SK-N-SH treated with all-trans-retinoic acid at 6 μM for 48 hours (cell line): Measurements from ENCODE around the gene PGP.

ENCODE experiments used
- ATAC-seq: fragments of 200-7000 bp; cut with Tn5 transposase; 3 replicates; pipeline ENCODE4 v1.9.1; 2020; ENCODE audit warnings: mild to moderate bottlenecking, moderate library complexity
- ARNTL ChIP-seq: fragments of 450-650 bp; formaldehyde crosslinking; IDR thresholded peaks from 2 replicates; pipeline ENCODE4 v1.5.0; 2020; ENCODE audit warnings: low read depth, mild to moderate bottlenecking, moderate library complexity, borderline replicate concordance
- BACH2 ChIP-seq: fragments of 250-450 bp; sonication (Bioruptor Pico); IDR thresholded peaks from 2 replicates; pipeline ENCODE4 v1.9.0; 2021; ENCODE audit warnings: mild to moderate bottlenecking, borderline replicate concordance
- CSDC2 ChIP-seq: fragments of 250-450 bp; sonication (Bioruptor Pico); IDR thresholded peaks from 2 replicates; pipeline ENCODE4 v1.5.0; 2020; ENCODE audit warnings: mild to moderate bottlenecking, moderate library complexity
- ESRRG ChIP-seq: fragments of 250-450 bp; sonication (Bioruptor Pico); IDR thresholded peaks from 2 replicates; pipeline ENCODE4 v1.6.1; 2021; ENCODE audit warnings: mild to moderate bottlenecking
- GLIS3 ChIP-seq: fragments of 250-450 bp; sonication (Bioruptor Pico); IDR thresholded peaks from 2 replicates; pipeline ENCODE4 v1.5.0; 2020; ENCODE audit warnings: mild to moderate bottlenecking, moderate library complexity
- ISL1 ChIP-seq: fragments of 250-450 bp; sonication (Bioruptor Pico); IDR thresholded peaks from 2 replicates; pipeline ENCODE4 v2.1.2; 2022; ENCODE audit warnings: mild to moderate bottlenecking, moderate library complexity
- OSR1 ChIP-seq: fragments of 250-450 bp; sonication (Bioruptor Pico); IDR thresholded peaks from 2 replicates; pipeline ENCODE4 v1.8.0; 2022; ENCODE audit warnings: moderate library complexity, mild to moderate bottlenecking, inconsistent platforms
- PPARA ChIP-seq: fragments of 250-450 bp; sonication (Bioruptor Pico); IDR thresholded peaks from 2 replicates; pipeline ENCODE4 v1.5.0; 2020; ENCODE audit warnings: mild to moderate bottlenecking, borderline replicate concordance
- SNAI2 ChIP-seq: fragments of 250-450 bp; sonication (Bioruptor Pico); IDR thresholded peaks from 2 replicates; pipeline ENCODE4 v1.5.0; 2020; ENCODE audit warnings: mild to moderate bottlenecking, moderate library complexity
- TCF4 ChIP-seq: fragments of 250-450 bp; sonication (Bioruptor Pico); IDR thresholded peaks from 2 replicates; pipeline ENCODE4 v1.8.0; 2021; ENCODE audit warnings: mild to moderate bottlenecking, moderate library complexity, borderline replicate concordance
- TOX ChIP-seq: fragments of 250-450 bp; sonication (Bioruptor Pico); IDR thresholded peaks from 2 replicates; pipeline ENCODE4 v1.8.0; 2021; ENCODE audit warnings: mild to moderate bottlenecking, moderate library complexity, borderline replicate concordance
- ZC3H10 ChIP-seq: fragments of 250-450 bp; sonication (Bioruptor Pico); IDR thresholded peaks from 2 replicates; pipeline ENCODE4 v1.5.1; 2021; ENCODE audit warnings: mild to moderate bottlenecking, moderate library complexity
- ZFP3 ChIP-seq: fragments of 250-450 bp; sonication (Bioruptor Pico); IDR thresholded peaks from 2 replicates; pipeline ENCODE4 v1.5.0; 2020; ENCODE audit warnings: mild to moderate bottlenecking, moderate library complexity
- ZFP30 ChIP-seq: fragments of 450-650 bp; formaldehyde crosslinking; IDR thresholded peaks from 2 replicates; pipeline ENCODE4 v1.5.0; 2022; ENCODE audit warnings: mild to moderate bottlenecking, moderate library complexity
- ZNF565 ChIP-seq: fragments of 450-650 bp; formaldehyde crosslinking; conservative IDR thresholded peaks from 2 replicates; pipeline ENCODE4 v1.5.0; 2020; ENCODE audit warnings: low read depth, mild to moderate bottlenecking, moderate library complexity
- ZNF70 ChIP-seq: fragments of 450-650 bp; formaldehyde crosslinking; IDR thresholded peaks from 2 replicates; pipeline ENCODE4 v1.5.0; 2020; ENCODE audit warnings: mild to moderate bottlenecking, moderate library complexity
- ZNF8 ChIP-seq: fragments of 450-650 bp; formaldehyde crosslinking; IDR thresholded peaks from 2 replicates; pipeline ENCODE4 v1.5.0; 2020; ENCODE audit warnings: mild to moderate bottlenecking, moderate library complexity
- TF ChIP-seq, protein P1 (sequence below): fragments of 250-450 bp; sonication (Bioruptor Pico); IDR thresholded peaks from 2 replicates; pipeline ENCODE4 v1.8.0; 2021; ENCODE audit warnings: low read depth, mild to moderate bottlenecking, moderate library complexity, borderline replicate concordance
- TF ChIP-seq, protein P2 (sequence below): fragments of 250-450 bp; sonication (Bioruptor Pico); IDR thresholded peaks from 2 replicates; pipeline ENCODE4 v1.5.0; 2020; ENCODE audit warnings: mild to moderate bottlenecking, moderate library complexity
- TF ChIP-seq, protein P3 (sequence below): fragments of 250-450 bp; sonication (Bioruptor Pico); IDR thresholded peaks from 2 replicates; pipeline ENCODE4 v1.5.1; 2021; ENCODE audit warnings: mild to moderate bottlenecking, moderate library complexity
- TF ChIP-seq, protein P4 (sequence below): fragments of 250-450 bp; sonication (Bioruptor Pico); IDR thresholded peaks from 2 replicates; pipeline ENCODE4 v1.5.1; 2020; ENCODE audit warnings: low read depth, mild to moderate bottlenecking, moderate library complexity
- TF ChIP-seq, protein P5 (sequence below): fragments of 250-450 bp; sonication (Bioruptor Pico); IDR thresholded peaks from 2 replicates; pipeline ENCODE4 v1.8.0; 2020; ENCODE audit warnings: mild to moderate bottlenecking, moderate library complexity, borderline replicate concordance

The PGP gene

DNA sequence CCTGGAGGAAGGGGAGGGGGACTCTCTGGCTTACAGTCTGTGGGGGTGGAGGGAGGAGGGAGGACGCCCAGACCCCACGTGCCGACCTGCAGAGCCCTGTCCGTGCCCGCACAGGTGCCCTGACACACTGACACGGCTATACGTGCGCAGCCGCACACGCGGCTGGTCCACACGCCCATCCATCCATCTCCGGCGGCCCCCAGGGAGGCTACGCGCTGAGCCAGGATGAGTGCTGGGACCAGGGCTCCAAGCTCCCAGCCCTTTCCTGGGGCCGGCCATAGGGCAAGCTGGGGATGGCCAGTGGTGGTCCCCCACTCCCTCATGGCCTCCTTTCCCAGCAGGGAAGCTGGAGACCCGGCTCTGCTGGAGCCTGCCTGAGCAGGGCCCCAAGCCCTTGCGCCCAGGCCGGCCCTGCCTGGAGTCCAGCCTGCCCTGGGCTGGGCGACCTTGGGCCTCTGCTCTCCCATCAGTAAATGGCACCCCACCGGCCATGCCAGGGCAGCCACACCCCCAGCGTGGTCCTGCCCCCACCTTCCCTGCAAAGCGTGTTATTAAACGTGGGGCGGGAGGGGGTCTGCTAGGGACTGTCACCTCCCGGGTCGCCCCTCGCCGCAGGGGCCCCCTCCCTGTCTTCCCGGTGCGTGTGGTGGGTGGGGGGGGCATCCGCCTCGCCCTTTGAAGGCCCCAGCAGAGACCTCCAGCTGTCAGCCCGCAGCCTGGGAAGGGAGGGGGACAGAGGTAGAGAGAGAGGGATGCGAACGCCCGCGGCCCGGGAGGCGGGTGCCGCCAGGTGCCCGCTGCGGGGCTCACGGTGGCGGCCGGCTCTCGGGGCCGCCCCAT, 19.1 kb downstream of the PGP start:
- ATAC-seq = peak; percentile 30
- TF ChIP-seq, protein P1, sequence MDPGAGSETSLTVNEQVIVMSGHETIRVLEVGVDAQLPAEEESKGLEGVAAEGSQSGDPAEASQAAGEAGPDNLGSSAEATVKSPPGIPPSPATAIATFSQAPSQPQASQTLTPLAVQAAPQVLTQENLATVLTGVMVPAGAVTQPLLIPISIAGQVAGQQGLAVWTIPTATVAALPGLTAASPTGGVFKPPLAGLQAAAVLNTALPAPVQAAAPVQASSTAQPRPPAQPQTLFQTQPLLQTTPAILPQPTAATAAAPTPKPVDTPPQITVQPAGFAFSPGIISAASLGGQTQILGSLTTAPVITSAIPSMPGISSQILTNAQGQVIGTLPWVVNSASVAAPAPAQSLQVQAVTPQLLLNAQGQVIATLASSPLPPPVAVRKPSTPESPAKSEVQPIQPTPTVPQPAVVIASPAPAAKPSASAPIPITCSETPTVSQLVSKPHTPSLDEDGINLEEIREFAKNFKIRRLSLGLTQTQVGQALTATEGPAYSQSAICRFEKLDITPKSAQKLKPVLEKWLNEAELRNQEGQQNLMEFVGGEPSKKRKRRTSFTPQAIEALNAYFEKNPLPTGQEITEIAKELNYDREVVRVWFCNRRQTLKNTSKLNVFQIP = no peak
- TF ChIP-seq ZC3H10 (CRISPR knock-in tag) (no peak), GLIS3 (no peak), TOX (CRISPR knock-in tag) (no peak), CSDC2 (no peak), ISL1 (CRISPR knock-in tag) (no peak), BACH2 (CRISPR knock-in tag) (no peak), PPARA (no peak), ZFP3 (CRISPR knock-in tag) (no peak), SNAI2 (CRISPR knock-in tag) (no peak), ARNTL (CRISPR knock-in tag) (no peak), ESRRG (no peak), ZNF70 (CRISPR knock-in tag) (no peak), OSR1 (CRISPR knock-in tag) (no peak), ZFP30 (CRISPR knock-in tag) (no peak), ZNF565 (CRISPR knock-in tag) (no peak), ZNF8 (no peak)
- TF ChIP-seq, protein P2, sequence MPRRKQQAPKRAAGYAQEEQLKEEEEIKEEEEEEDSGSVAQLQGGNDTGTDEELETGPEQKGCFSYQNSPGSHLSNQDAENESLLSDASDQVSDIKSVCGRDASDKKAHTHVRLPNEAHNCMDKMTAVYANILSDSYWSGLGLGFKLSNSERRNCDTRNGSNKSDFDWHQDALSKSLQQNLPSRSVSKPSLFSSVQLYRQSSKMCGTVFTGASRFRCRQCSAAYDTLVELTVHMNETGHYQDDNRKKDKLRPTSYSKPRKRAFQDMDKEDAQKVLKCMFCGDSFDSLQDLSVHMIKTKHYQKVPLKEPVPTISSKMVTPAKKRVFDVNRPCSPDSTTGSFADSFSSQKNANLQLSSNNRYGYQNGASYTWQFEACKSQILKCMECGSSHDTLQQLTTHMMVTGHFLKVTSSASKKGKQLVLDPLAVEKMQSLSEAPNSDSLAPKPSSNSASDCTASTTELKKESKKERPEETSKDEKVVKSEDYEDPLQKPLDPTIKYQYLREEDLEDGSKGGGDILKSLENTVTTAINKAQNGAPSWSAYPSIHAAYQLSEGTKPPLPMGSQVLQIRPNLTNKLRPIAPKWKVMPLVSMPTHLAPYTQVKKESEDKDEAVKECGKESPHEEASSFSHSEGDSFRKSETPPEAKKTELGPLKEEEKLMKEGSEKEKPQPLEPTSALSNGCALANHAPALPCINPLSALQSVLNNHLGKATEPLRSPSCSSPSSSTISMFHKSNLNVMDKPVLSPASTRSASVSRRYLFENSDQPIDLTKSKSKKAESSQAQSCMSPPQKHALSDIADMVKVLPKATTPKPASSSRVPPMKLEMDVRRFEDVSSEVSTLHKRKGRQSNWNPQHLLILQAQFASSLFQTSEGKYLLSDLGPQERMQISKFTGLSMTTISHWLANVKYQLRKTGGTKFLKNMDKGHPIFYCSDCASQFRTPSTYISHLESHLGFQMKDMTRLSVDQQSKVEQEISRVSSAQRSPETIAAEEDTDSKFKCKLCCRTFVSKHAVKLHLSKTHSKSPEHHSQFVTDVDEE = no peak
- TF ChIP-seq, protein P3, sequence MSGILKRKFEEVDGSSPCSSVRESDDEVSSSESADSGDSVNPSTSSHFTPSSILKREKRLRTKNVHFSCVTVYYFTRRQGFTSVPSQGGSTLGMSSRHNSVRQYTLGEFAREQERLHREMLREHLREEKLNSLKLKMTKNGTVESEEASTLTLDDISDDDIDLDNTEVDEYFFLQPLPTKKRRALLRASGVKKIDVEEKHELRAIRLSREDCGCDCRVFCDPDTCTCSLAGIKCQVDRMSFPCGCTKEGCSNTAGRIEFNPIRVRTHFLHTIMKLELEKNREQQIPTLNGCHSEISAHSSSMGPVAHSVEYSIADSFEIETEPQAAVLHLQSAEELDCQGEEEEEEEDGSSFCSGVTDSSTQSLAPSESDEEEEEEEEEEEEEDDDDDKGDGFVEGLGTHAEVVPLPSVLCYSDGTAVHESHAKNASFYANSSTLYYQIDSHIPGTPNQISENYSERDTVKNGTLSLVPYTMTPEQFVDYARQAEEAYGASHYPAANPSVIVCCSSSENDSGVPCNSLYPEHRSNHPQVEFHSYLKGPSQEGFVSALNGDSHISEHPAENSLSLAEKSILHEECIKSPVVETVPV = no peak
- TF ChIP-seq, protein P4, sequence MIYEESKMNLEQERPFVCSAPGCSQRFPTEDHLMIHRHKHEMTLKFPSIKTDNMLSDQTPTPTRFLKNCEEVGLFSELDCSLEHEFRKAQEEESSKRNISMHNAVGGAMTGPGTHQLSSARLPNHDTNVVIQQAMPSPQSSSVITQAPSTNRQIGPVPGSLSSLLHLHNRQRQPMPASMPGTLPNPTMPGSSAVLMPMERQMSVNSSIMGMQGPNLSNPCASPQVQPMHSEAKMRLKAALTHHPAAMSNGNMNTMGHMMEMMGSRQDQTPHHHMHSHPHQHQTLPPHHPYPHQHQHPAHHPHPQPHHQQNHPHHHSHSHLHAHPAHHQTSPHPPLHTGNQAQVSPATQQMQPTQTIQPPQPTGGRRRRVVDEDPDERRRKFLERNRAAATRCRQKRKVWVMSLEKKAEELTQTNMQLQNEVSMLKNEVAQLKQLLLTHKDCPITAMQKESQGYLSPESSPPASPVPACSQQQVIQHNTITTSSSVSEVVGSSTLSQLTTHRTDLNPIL = no peak

DNA sequence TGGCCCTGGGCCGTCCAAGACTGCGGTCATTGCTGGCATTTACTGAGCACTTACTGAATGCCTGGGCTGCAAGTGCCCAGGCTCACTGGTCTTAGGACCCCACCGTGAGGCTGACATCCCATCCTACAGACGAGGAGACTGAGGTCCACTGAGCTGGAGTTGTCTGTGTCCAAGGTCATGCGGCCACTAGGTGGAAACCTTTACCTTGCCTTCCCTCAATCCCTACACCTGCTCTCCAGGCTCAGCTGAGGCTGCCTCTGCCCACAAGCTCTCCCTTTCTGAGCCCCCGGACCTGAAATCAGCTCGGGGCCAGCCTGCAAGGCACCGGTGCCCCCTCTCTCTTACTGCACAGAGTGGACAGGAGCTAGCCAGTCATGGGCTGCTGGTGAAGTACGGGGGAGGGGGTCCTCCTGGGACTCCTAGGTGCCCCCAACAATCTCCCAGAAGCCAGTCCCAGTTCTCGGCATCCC, 19.8 kb downstream of the PGP start:
- TF ChIP-seq BACH2 (CRISPR knock-in tag) (no peak), ESRRG (no peak), TCF4 (CRISPR knock-in tag) (no peak), SNAI2 (CRISPR knock-in tag) (no peak), GLIS3 (no peak), ZNF565 (CRISPR knock-in tag) (no peak), TOX (CRISPR knock-in tag) (no peak), ZNF70 (CRISPR knock-in tag) (no peak), OSR1 (CRISPR knock-in tag) (no peak), ZFP30 (CRISPR knock-in tag) (no peak), ZFP3 (CRISPR knock-in tag) (no peak)
- TF ChIP-seq, protein P4 = no peak
- TF ChIP-seq, protein P1 = no peak
- TF ChIP-seq, protein P3 = no peak
- TF ChIP-seq, protein P5, sequence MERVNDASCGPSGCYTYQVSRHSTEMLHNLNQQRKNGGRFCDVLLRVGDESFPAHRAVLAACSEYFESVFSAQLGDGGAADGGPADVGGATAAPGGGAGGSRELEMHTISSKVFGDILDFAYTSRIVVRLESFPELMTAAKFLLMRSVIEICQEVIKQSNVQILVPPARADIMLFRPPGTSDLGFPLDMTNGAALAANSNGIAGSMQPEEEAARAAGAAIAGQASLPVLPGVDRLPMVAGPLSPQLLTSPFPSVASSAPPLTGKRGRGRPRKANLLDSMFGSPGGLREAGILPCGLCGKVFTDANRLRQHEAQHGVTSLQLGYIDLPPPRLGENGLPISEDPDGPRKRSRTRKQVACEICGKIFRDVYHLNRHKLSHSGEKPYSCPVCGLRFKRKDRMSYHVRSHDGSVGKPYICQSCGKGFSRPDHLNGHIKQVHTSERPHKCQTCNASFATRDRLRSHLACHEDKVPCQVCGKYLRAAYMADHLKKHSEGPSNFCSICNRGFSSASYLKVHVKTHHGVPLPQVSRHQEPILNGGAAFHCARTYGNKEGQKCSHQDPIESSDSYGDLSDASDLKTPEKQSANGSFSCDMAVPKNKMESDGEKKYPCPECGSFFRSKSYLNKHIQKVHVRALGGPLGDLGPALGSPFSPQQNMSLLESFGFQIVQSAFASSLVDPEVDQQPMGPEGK = no peak
- TF ChIP-seq, all 23 proteins: peak for 0
- ATAC-seq = peak; percentile 80
